AG04450 (cell line): ENCODE data around the gene PJA1. TPM values are rescaled to one million over a fixed set of nuclear protein-coding genes. Genes with fewer than 3 reads are reported as not detected.

Source experiments
- CTCF ChIA-PET: fragments of 300-600, 350-600 bp; formaldehyde crosslinking; extraction: SDS; loops from one replicate; lab custom pipeline; 2022; ENCODE audit warnings: antibody characterized with exemption, inconsistent platforms; lab: Charles Lee
- POLR2A ChIA-PET: fragments of 350-600 bp; formaldehyde crosslinking; extraction: SDS; loops from one replicate; lab custom pipeline; 2021; ENCODE audit warnings: antibody characterized with exemption, inconsistent platforms; lab: Yijun Ruan, JAX
- DNase-seq: peaks from one replicate; pipeline ENCODE4 v3.0.0-alpha.2; 2011; ENCODE audit warnings: low read depth, low spot score
- H3K27ac ChIP-seq: one replicate; pipeline ENCODE4 v1.5.1; 2012; ENCODE audit warnings: low read depth, low read length, control low read depth
- H3K27me3 ChIP-seq: one replicate; pipeline ENCODE4 v1.6.0; 2012; ENCODE audit warnings: low read length; ENCODE audit not compliant: control insufficient read depth, insufficient read depth
- H3K4me3 ChIP-seq: 2 replicates; pipeline ENCODE4 v1.5.1; 2011; ENCODE audit warnings: mild to moderate bottlenecking, low read depth, low read length, control low read depth
- H3K9me3 ChIP-seq: 2 replicates; pipeline ENCODE4 v1.5.1; 2012; ENCODE audit warnings: low read length; ENCODE audit not compliant: control insufficient read depth, insufficient read depth
- CTCF ChIP-seq: IDR thresholded peaks from 2 replicates; pipeline ENCODE4 v1.5.1; 2011; ENCODE audit warnings: low read depth, low read length, control low read depth, inconsistent platforms
- polyA plus RNA-seq: library from polyadenylated mRNA; depleted of rRNA; stranded (reverse); fragments of >200 nt; gene quantifications from 2 replicates; pipeline ENCODE4 v1.2.3, GENCODE V29; 2011

Gene PJA1
- polyA plus RNA-seq, 1 experiment: 30.7 TPM

GRCh38 chrX:69126642-69127041 is 38.6 kb downstream of the PJA1 start:
- Histone ChIP-seq H3K4me3 (no peak overlapping the region), H3K9me3 (no peaks in the 10 kb centered on the region), H3K27ac (no peak overlapping the region), H3K27me3 (no peaks in the 10 kb centered on the region)
- DNase-seq: no peak
- POLR2A ChIA-PET: no interaction called here
- CTCF ChIA-PET: no interaction called here
- no peak for TF ChIP-seq CTCF

GRCh38 chrX:69125094-69125493 is 40.2 kb downstream of the PJA1 start:
- H3K27me3 ChIP-seq: no peaks in the 10 kb centered on the region
- H3K9me3 ChIP-seq: no peaks in the 10 kb centered on the region
- no peak for DNase-seq
- H3K4me3 ChIP-seq: no peak overlapping the region
- ChIA-PET POLR2A (no interaction called here), CTCF (no interaction called here)
- H3K27ac ChIP-seq: no peak overlapping the region
- TF ChIP-seq CTCF: no peak

GRCh38 chrX:69124108-69124507 is 41.1 kb downstream of the PJA1 start:
- Histone ChIP-seq H3K27me3 (no peaks in the 10 kb centered on the region), H3K4me3 (no peak overlapping the region), H3K9me3 (no peaks in the 10 kb centered on the region), H3K27ac (peak overlapping the region; percentile 39)
- CTCF ChIA-PET: interaction anchor here (0.9 to 1.3 kb wide), 2 partner anchors 9 to 98 kb away, joined by 3 read pairs; no protein-coding TSS in a partner anchor
- DNase-seq: peak; percentile 10
- no peak for TF ChIP-seq CTCF
- POLR2A ChIA-PET: interaction anchor here (0.6 to 1.1 kb wide), 3 partner anchors 14 to 295 kb away, joined by 3 read pairs; partner anchors contain the start of gene EFNB1

- POLR2A ChIA-PET: interaction anchor here (1.1 kb wide), 1 partner anchor 14 kb away, joined by 3 read pairs; no protein-coding TSS in a partner anchor
- Histone ChIP-seq H3K4me3 (no peak overlapping the region), H3K9me3 (no peaks in the 10 kb centered on the region), H3K27me3 (no peaks in the 10 kb centered on the region), H3K27ac (peak overlapping the region; percentile 39)
- CTCF ChIA-PET: interaction anchor here (0.9 to 1.3 kb wide), 3 partner anchors 10 to 295 kb away, joined by 3 read pairs; no protein-coding TSS in a partner anchor
- no peak for TF ChIP-seq CTCF
- no peak for DNase-seq
These were observed 41.8 kb downstream of the PJA1 start for GRCh38 chrX:69123481-69123880.

- DNase-seq: no peak
- ChIA-PET CTCF (no interaction called here), POLR2A (no interaction called here)
- no peaks in the 10 kb centered on the region for H3K27me3 ChIP-seq
- no peak overlapping the region for H3K27ac ChIP-seq
- H3K4me3 ChIP-seq: no peak overlapping the region
- no peaks in the 10 kb centered on the region for H3K9me3 ChIP-seq
- no peak for TF ChIP-seq CTCF
These were observed 43.8 kb downstream of the PJA1 start for GRCh38 chrX:69121321-69122000.
